Panc1 (cell line): ENCODE measurements around the gene ZNF335. TPM values are rescaled to one million over a fixed set of nuclear protein-coding genes. Genes with fewer than 3 reads are reported as not detected.

ENCODE experiments used
- ATAC-seq: fragments of 200-7000 bp; cut with Tn5 transposase; 2 replicates; pipeline ENCODE4 v1.9.1; 2020; ENCODE audit warnings: mild to moderate bottlenecking, moderate library complexity
- Bru-seq: library from RNA; stranded (reverse); fragments of 400-500 nt; gene quantifications from one replicate; lab custom pipeline; 2021; lab: Mats Ljungman, UMichigan
- BruChase-seq, 2 experiments: library from RNA; stranded (reverse); fragments of 400-500 nt; gene quantifications; one replicate each; lab custom pipeline; 2021; lab: Mats Ljungman, UMichigan
- BruUV-seq: library from RNA; stranded (reverse); fragments of 400-500 nt; replicated peaks from 2 replicates; lab custom pipeline; 2021; lab: Mats Ljungman, UMichigan
- CTCF ChIA-PET: fragments of 300-600 bp; sonication (Branson Sonifier 250); formaldehyde crosslinking; loops from one replicate; lab custom pipeline; 2022; ENCODE audit warnings: antibody characterized with exemption; lab: Charles Lee
- POLR2A ChIA-PET: fragments of 300-600 bp; sonication (Branson Sonifier 250); formaldehyde crosslinking; loops from one replicate; lab custom pipeline; 2022; ENCODE audit warnings: antibody characterized with exemption; lab: Charles Lee
- DNase-seq: peaks from one replicate; pipeline ENCODE4 v3.0.0-alpha.2; 2010; ENCODE audit warnings: low read depth, low spot score
- H3K27ac ChIP-seq: 2 replicates; pipeline ENCODE4 v1.5.1; 2011; ENCODE audit warnings: mild to moderate bottlenecking, low read length, inconsistent platforms
- H3K27me3 ChIP-seq: fragments of 200-500 bp; sonication (Bioruptor generic); 2 replicates; pipeline ENCODE4 v1.6.0; 2014; ENCODE audit warnings: low read length, inconsistent platforms; ENCODE audit not compliant: control insufficient read depth, insufficient read depth
- H3K36me3 ChIP-seq: fragments of 200-500 bp; sonication (Bioruptor generic); 2 replicates; pipeline ENCODE4 v1.5.1; 2014; ENCODE audit warnings: inconsistent platforms, mild to moderate bottlenecking, low read length, moderate library complexity; ENCODE audit not compliant: control insufficient read depth, insufficient read depth
- H3K4me1 ChIP-seq: 2 replicates; pipeline ENCODE4 v1.5.1; 2011; ENCODE audit warnings: inconsistent platforms, mild to moderate bottlenecking, low read length, moderate library complexity; ENCODE audit not compliant: control insufficient read depth, insufficient read depth
- H3K4me3 ChIP-seq, 2 experiments: 2 replicates each; pipeline ENCODE4 v1.5.1; 2011 to 2012; ENCODE audit warnings: low read depth in 2 of 2, low read length in 2 of 2, mild to moderate bottlenecking in 2 of 2, inconsistent platforms in 1 of 2, moderate library complexity in 1 of 2
- H3K9me3 ChIP-seq: fragments of 200-500 bp; sonication (Bioruptor generic); 2 replicates; pipeline ENCODE4 v1.5.1; 2014; ENCODE audit warnings: low read depth, mild to moderate bottlenecking, inconsistent platforms, low read length, moderate library complexity; ENCODE audit not compliant: control insufficient read depth, insufficient read depth
- POLR2AphosphoS5 ChIP-seq: IDR thresholded peaks from 2 replicates; pipeline ENCODE4 v1.6.1; 2012; ENCODE audit warnings: mild to moderate bottlenecking, low read depth, low read length, moderate library complexity
- SIN3A ChIP-seq: IDR thresholded peaks from 2 replicates; pipeline ENCODE4 v1.6.1; 2012; ENCODE audit warnings: low read depth, mild to moderate bottlenecking, low read length, moderate library complexity, borderline replicate concordance; ENCODE audit not compliant: insufficient read depth
- TCF7L2 ChIP-seq: IDR thresholded peaks from 2 replicates; pipeline ENCODE4 v1.6.1; 2011; ENCODE audit warnings: mild to moderate bottlenecking, low read depth, low read length, inconsistent platforms
- in situ Hi-C: cut with HindIII; loops from 2 replicates; pipeline ENCODE4 v1.10.0; 2016; ENCODE audit warnings: low sequenced_read_pairs, low pct_unique_long_range_greater_than_20kb
- intact Hi-C: fragments of 100-400 bp; cut with micrococcal nuclease; formaldehyde crosslinking; loops from one replicate; pipeline ENCODE4 v1.10.0; 2022; ENCODE audit not compliant: unreplicated experiment
- long read RNA-seq: library from polyadenylated mRNA; unstranded; transcript quantifications from one replicate; pipeline ENCODE4 v2.0.0, GENCODE V29; 2021; ENCODE audit not compliant: unreplicated experiment
- polyA plus RNA-seq: library from polyadenylated mRNA; unstranded; fragments of >200 nt; gene quantifications from one replicate; pipeline ENCODE4 v1.2.1, GENCODE V29; 2012; ENCODE audit warnings: missing spikeins; ENCODE audit not compliant: insufficient read length
- total RNA-seq: library from RNA; stranded (reverse); gene quantifications from one replicate; pipeline ENCODE4 v1.2.1, GENCODE V29; 2021; ENCODE audit not compliant: unreplicated experiment
- TF ChIP-seq, protein P1 (sequence below): fragments of 450-650 bp; IDR thresholded peaks from 2 replicates; pipeline ENCODE4 v1.5.1; 2017; ENCODE audit warnings: mild to moderate bottlenecking
- TF ChIP-seq, protein P2 (sequence below), 2 experiments: IDR thresholded peaks; 2 replicates each; pipeline ENCODE4 v1.6.1; 2011 to 2012; ENCODE audit warnings: low read depth in 2 of 2, control low read depth in 1 of 2, low read length in 1 of 2, mild to moderate bottlenecking in 1 of 2, moderate library complexity in 1 of 2; ENCODE audit not compliant: insufficient read depth in 1 of 2

ZNF335 gene
- total RNA-seq, result 31.1 TPM
- 25.2 TPM for polyA plus RNA-seq
- Bru-seq, nascent RNA, result percentile 78 among the genes with signal in this experiment
- percentile 74 among the genes with signal in this experiment for BruChase-seq, experiment 1, labeled RNA remaining after a 2-hour chase
- percentile 76 among the genes with signal in this experiment for BruChase-seq, experiment 2, labeled RNA remaining after a 6-hour chase
- long read RNA-seq, full-length matches to known transcripts, result 2 of 38 reads
- long read RNA-seq, partial matches to known transcripts, result 18 of 38 reads
- long read RNA-seq, other reads (novel, unspliced or antisense), result 18 of 38 reads

DNA sequence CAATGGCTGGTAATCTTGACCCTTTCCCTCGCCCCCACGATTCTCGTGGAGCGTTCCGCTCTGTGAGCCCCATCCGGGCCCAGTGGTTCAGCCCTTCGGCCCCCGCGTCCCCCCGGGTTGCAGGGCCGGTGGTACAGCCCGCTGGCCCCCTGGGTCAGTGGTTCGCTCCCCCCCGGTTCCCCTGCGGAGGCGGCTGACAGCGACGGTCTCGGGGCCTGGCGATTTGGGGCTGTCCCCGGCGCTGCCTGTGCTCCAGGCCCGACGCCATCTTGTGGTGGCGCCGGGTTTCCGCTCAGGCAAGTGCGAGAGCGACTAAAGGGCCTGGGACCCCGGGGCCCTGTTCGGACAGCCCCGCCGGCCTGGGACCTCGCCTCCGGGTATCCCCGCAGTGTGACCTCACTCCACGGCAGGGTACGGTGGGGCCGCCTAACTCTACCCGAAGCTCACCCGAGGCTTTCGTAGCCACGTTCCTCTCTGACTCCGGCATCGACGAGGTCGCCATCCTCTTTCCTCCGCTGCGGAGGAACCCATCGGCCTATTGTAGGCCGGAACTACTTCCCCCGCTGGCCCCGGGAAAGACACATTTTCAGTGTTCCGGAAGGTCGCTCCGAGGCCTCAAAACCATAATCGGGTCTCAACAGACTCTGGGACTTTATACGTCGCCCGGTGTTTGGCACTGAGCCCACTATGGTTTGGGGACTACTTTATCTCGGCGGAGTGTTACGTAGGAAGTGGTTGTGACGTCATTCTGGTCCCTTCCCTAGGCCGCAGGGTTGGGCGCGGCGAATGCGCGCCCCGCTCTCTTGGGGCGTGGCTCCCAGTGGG is at the start of gene ZNF335:
Gene ZNF335 (minus strand): TSS at position 529 of the 825 bp plus-strand sequence. CDS start 793 bp downstream, outside the sequence.
- in situ Hi-C loops, result no loop called here
- no peaks in the 10 kb centered on the region for H3K27me3 ChIP-seq
- POLR2A ChIA-PET, result interaction anchor here (0.7 kb wide), 1 partner anchor 101 kb away, joined by 4 read pairs; no protein-coding TSS in a partner anchor
- intact Hi-C loops, result no loop called here
- peaks cover 6% of the 10 kb centered on the region for H3K36me3 ChIP-seq
- CTCF ChIA-PET, result interaction anchor here (0.6 to 1.0 kb wide), 3 partner anchors 15 to 165 kb away, joined by 3 to 5 read pairs (median 3); no protein-coding TSS in a partner anchor
- TF ChIP-seq TCF7L2 (peak; percentile 56), SIN3A (peak; percentile 58; the same call in 1 of the 2 replicates), POLR2AphosphoS5 (peak; percentile 59)
- TF ChIP-seq, protein P1, sequence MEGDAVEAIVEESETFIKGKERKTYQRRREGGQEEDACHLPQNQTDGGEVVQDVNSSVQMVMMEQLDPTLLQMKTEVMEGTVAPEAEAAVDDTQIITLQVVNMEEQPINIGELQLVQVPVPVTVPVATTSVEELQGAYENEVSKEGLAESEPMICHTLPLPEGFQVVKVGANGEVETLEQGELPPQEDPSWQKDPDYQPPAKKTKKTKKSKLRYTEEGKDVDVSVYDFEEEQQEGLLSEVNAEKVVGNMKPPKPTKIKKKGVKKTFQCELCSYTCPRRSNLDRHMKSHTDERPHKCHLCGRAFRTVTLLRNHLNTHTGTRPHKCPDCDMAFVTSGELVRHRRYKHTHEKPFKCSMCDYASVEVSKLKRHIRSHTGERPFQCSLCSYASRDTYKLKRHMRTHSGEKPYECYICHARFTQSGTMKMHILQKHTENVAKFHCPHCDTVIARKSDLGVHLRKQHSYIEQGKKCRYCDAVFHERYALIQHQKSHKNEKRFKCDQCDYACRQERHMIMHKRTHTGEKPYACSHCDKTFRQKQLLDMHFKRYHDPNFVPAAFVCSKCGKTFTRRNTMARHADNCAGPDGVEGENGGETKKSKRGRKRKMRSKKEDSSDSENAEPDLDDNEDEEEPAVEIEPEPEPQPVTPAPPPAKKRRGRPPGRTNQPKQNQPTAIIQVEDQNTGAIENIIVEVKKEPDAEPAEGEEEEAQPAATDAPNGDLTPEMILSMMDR, result no peak
- TF ChIP-seq, protein P2, sequence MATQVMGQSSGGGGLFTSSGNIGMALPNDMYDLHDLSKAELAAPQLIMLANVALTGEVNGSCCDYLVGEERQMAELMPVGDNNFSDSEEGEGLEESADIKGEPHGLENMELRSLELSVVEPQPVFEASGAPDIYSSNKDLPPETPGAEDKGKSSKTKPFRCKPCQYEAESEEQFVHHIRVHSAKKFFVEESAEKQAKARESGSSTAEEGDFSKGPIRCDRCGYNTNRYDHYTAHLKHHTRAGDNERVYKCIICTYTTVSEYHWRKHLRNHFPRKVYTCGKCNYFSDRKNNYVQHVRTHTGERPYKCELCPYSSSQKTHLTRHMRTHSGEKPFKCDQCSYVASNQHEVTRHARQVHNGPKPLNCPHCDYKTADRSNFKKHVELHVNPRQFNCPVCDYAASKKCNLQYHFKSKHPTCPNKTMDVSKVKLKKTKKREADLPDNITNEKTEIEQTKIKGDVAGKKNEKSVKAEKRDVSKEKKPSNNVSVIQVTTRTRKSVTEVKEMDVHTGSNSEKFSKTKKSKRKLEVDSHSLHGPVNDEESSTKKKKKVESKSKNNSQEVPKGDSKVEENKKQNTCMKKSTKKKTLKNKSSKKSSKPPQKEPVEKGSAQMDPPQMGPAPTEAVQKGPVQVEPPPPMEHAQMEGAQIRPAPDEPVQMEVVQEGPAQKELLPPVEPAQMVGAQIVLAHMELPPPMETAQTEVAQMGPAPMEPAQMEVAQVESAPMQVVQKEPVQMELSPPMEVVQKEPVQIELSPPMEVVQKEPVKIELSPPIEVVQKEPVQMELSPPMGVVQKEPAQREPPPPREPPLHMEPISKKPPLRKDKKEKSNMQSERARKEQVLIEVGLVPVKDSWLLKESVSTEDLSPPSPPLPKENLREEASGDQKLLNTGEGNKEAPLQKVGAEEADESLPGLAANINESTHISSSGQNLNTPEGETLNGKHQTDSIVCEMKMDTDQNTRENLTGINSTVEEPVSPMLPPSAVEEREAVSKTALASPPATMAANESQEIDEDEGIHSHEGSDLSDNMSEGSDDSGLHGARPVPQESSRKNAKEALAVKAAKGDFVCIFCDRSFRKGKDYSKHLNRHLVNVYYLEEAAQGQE (IDR thresholded peaks at IDR 0.05; ENCODE audit: insufficient read depth in 1 of 2, low read depth in 2 of 2, low read length in 1 of 2), result no peak
- BruUV-seq, result no TSS peak
- no peaks in the 10 kb centered on the region for H3K9me3 ChIP-seq
- DNase-seq (peak; percentile 85), ATAC-seq (peak; percentile 93)
- H3K27ac ChIP-seq, result peak within 1 kb of the TSS; percentile 99
- H3K4me3 ChIP-seq, result peak within 1 kb of the TSS; percentile 62 to 93
- H3K4me1 ChIP-seq, result peaks cover 10% of the 10 kb centered on the region

DNA sequence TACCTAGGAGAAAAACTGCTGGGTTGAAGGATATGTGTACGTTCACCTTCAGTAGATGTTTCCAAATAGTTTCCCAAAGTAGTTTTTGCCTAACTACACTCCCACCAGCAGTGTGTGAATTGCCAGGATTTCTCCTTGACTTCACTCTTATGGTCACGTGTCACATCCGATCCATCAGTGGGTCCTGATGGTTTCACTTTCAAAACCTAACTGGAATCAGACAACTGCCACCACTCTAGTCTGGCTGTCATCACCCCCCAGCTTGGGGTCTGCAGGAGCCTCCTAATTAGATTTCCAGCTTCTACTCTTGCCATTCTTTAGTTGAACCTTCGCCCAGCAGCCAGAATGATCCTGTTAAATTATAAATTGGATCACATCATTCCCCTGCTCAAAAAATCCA is 48.6 kb upstream of the ZNF335 start:
- Histone ChIP-seq H3K4me1 (no peaks in the 10 kb centered on the region), H3K27ac (no peak overlapping the region), H3K36me3 (no peaks in the 10 kb centered on the region), H3K27me3 (0 out of 2 replicates have a peak, but pooled peaks cover 2% of the 10 kb centered on the region), H3K9me3 (no peaks in the 10 kb centered on the region), H3K4me3 (no peak overlapping the region)
- BruUV-seq, result no TSS peak
- TF ChIP-seq POLR2AphosphoS5, result no peak
- TF ChIP-seq, protein P1, result no peak
- TF ChIP-seq, protein P2 (IDR thresholded peaks at IDR 0.05; ENCODE audit: insufficient read depth in 1 of 2, low read depth in 2 of 2, low read length in 1 of 2), result no peak
- DNase-seq (no peak), ATAC-seq (no peak)
- in situ Hi-C loops, result no loop called here
- intact Hi-C loops, result no loop called here
- ChIA-PET POLR2A (no interaction called here), CTCF (no interaction called here)
